HEK293 (cell line): ENCODE data around the gene GP9.

Experiments
- CTCF ChIA-PET: fragments of 350-600 bp; formaldehyde crosslinking; extraction: SDS; loops from one replicate; lab custom pipeline; 2021; ENCODE audit warnings: antibody characterized with exemption; lab: Yijun Ruan, JAX
- POLR2A ChIA-PET: fragments of 300-600 bp; formaldehyde crosslinking; extraction: SDS; loops from one replicate; lab custom pipeline; 2020; ENCODE audit warnings: antibody characterized with exemption, inconsistent platforms; lab: Yijun Ruan, JAX
- H3K27ac ChIP-seq: fragments of 200-500 bp; sonication (Bioruptor generic); 2 replicates; pipeline ENCODE4 v1.5.1; 2014; ENCODE audit warnings: low read depth, low read length, control low read depth, inconsistent platforms; ENCODE audit errors: extremely low read depth
- H3K36me3 ChIP-seq, 2 experiments: fragments of 200-500 bp in 1 of 2; sonication (Bioruptor generic) in 1 of 2; 1 replicate in 1 of 2; 2 replicates in 1 of 2; pipeline ENCODE4 v1.5.1; 2014 to 2017; ENCODE audit warnings: inconsistent platforms in 2 of 2, low read length in 2 of 2; ENCODE audit not compliant: control insufficient read depth in 2 of 2, insufficient read depth in 1 of 2
- H3K4me1 ChIP-seq: fragments of 200-500 bp; sonication (Bioruptor generic); 2 replicates; pipeline ENCODE4 v1.5.1; 2014; ENCODE audit warnings: mild to moderate bottlenecking, low read length, inconsistent platforms; ENCODE audit not compliant: control insufficient read depth, insufficient read depth
- H3K4me3 ChIP-seq: 2 replicates; pipeline ENCODE4 v1.5.1; 2011; ENCODE audit warnings: low read depth, mild to moderate bottlenecking, control low read depth, low read length, moderate library complexity
- H3K9me3 ChIP-seq: fragments of 200-500 bp; sonication (Bioruptor generic); 2 replicates; pipeline ENCODE4 v1.5.1; 2014; ENCODE audit warnings: low read depth, low read length, inconsistent platforms; ENCODE audit not compliant: control insufficient read depth, insufficient read depth
- BCL11A ChIP-seq: fragments of 450-650 bp; formaldehyde crosslinking; IDR thresholded peaks from 2 replicates; pipeline ENCODE4 v1.5.1; 2016; ENCODE audit warnings: low read depth, missing biosample characterization, missing genetic modification characterization
- GLIS1 ChIP-seq: fragments of 450-650 bp; formaldehyde crosslinking; IDR thresholded peaks from 2 replicates; pipeline ENCODE4 v1.5.1; 2016; ENCODE audit warnings: missing biosample characterization, missing genetic modification characterization
- SP7 ChIP-seq: fragments of 450-650 bp; formaldehyde crosslinking; IDR thresholded peaks from 2 replicates; pipeline ENCODE4 v1.5.1; 2016; ENCODE audit warnings: missing biosample characterization, missing genetic modification characterization
- TCF7L2 ChIP-seq: IDR thresholded peaks from 2 replicates; pipeline ENCODE4 v1.6.1; 2011; ENCODE audit warnings: low read depth, mild to moderate bottlenecking, inconsistent platforms, low read length, moderate library complexity, borderline replicate concordance
- ZNF112 ChIP-seq: fragments of 450-650 bp; formaldehyde crosslinking; IDR thresholded peaks from 2 replicates; pipeline ENCODE4 v1.5.0; 2017; ENCODE audit warnings: missing biosample characterization, missing genetic modification characterization
- ZNF148 ChIP-seq: fragments of 450-650 bp; formaldehyde crosslinking; IDR thresholded peaks from 2 replicates; pipeline ENCODE4 v1.5.0; 2017; ENCODE audit warnings: missing biosample characterization, missing genetic modification characterization, borderline replicate concordance
- ZNF155 ChIP-seq: fragments of 450-650 bp; formaldehyde crosslinking; IDR thresholded peaks from 2 replicates; pipeline ENCODE4 v1.5.1; 2016; ENCODE audit warnings: missing biosample characterization, missing genetic modification characterization
- ZNF23 ChIP-seq: fragments of 450-650 bp; formaldehyde crosslinking; IDR thresholded peaks from 2 replicates; pipeline ENCODE4 v1.5.1; 2016; ENCODE audit warnings: missing biosample characterization, missing genetic modification characterization, borderline replicate concordance
- ZNF274 ChIP-seq, 2 experiments: fragments of 200-500 bp in 1 of 2; fragments of 450-650 bp in 1 of 2; sonication (Bioruptor generic) in 1 of 2; formaldehyde crosslinking in 1 of 2; IDR thresholded peaks; 2 replicates each; pipeline versions ENCODE4 v1.5.1 to v1.6.1; 2014 to 2016; ENCODE audit warnings: borderline replicate concordance in 1 of 2, inconsistent platforms in 1 of 2, low read length in 1 of 2, missing biosample characterization in 1 of 2, missing genetic modification characterization in 1 of 2
- ZNF366 ChIP-seq: fragments of 450-650 bp; formaldehyde crosslinking; conservative IDR thresholded peaks from 2 replicates; pipeline ENCODE4 v1.5.1; 2016; ENCODE audit warnings: missing biosample characterization, missing genetic modification characterization
- ZNF37A ChIP-seq: fragments of 450-650 bp; IDR thresholded peaks from 2 replicates; pipeline ENCODE4 v1.5.1; 2018; ENCODE audit warnings: missing biosample characterization, missing genetic modification characterization
- ZNF426 ChIP-seq: fragments of 450-650 bp; formaldehyde crosslinking; IDR thresholded peaks from 2 replicates; pipeline ENCODE4 v1.5.1; 2017; ENCODE audit warnings: missing biosample characterization, missing genetic modification characterization, mild to moderate bottlenecking, inconsistent platforms, moderate library complexity
- ZNF521 ChIP-seq: fragments of 450-650 bp; formaldehyde crosslinking; IDR thresholded peaks from 2 replicates; pipeline ENCODE4 v1.5.1; 2017; ENCODE audit warnings: missing biosample characterization, mild to moderate bottlenecking, missing genetic modification characterization
- ZNF623 ChIP-seq: fragments of 450-650 bp; formaldehyde crosslinking; IDR thresholded peaks from 2 replicates; pipeline ENCODE4 v1.5.1; 2016; ENCODE audit warnings: missing biosample characterization, missing genetic modification characterization
- ZNF677 ChIP-seq: fragments of 450-650 bp; IDR thresholded peaks from 2 replicates; pipeline ENCODE4 v1.5.0; 2018; ENCODE audit warnings: missing biosample characterization, mild to moderate bottlenecking, missing genetic modification characterization, moderate library complexity
- TF ChIP-seq, protein P1 (sequence below): fragments of 450-650 bp; formaldehyde crosslinking; IDR thresholded peaks from 2 replicates; pipeline ENCODE4 v1.5.1; 2016; ENCODE audit warnings: missing biosample characterization, missing genetic modification characterization

Gene GP9

GRCh38 chr3:129056451-129057173, 4.0 kb upstream of the GP9 start:
- H3K36me3 ChIP-seq, result no peaks in the 10 kb centered on the region
- H3K4me1 ChIP-seq, result no peaks in the 10 kb centered on the region
- ChIA-PET CTCF (no interaction called here), POLR2A (no interaction called here)
- H3K9me3 ChIP-seq, result no peaks in the 10 kb centered on the region
- no peak overlapping the region for H3K4me3 ChIP-seq
- no peak for TF ChIP-seq ZNF112 (tag by site-specific recombination)
- no peak for TF ChIP-seq ZNF366 (tag by site-specific recombination)
- H3K27ac ChIP-seq, result no peak overlapping the region

DNA sequence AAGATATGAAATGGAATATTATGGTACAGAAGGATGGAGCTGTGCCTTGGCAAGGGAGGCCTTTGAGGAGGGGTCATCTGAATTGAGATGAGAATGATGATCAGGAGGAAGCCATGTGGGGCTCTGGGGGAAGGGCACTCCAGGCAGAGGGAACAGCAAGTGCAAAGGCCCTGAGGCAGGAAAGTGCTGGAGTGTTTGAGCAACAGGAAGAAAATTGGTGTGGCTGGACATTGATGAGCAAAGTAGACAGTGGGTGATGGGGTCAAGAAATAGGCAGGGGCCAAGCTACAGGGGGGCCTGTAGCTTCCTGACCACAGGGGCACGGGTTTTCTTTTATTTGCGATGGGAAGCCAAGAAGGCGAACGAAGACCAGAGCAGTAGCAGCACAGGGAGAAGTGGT, 3.3 kb upstream of the GP9 start:
- TF ChIP-seq ZNF148 (tag by site-specific recombination) (no peak), ZNF623 (peak; percentile 96)
- TF ChIP-seq, all 188 proteins: peak for 1
- Histone ChIP-seq H3K4me1 (no peaks in the 10 kb centered on the region), H3K27ac (no peak overlapping the region), H3K36me3 (no peaks in the 10 kb centered on the region), H3K4me3 (no peak overlapping the region), H3K9me3 (no peaks in the 10 kb centered on the region)
- ChIA-PET POLR2A (no interaction called here), CTCF (no interaction called here)

DNA sequence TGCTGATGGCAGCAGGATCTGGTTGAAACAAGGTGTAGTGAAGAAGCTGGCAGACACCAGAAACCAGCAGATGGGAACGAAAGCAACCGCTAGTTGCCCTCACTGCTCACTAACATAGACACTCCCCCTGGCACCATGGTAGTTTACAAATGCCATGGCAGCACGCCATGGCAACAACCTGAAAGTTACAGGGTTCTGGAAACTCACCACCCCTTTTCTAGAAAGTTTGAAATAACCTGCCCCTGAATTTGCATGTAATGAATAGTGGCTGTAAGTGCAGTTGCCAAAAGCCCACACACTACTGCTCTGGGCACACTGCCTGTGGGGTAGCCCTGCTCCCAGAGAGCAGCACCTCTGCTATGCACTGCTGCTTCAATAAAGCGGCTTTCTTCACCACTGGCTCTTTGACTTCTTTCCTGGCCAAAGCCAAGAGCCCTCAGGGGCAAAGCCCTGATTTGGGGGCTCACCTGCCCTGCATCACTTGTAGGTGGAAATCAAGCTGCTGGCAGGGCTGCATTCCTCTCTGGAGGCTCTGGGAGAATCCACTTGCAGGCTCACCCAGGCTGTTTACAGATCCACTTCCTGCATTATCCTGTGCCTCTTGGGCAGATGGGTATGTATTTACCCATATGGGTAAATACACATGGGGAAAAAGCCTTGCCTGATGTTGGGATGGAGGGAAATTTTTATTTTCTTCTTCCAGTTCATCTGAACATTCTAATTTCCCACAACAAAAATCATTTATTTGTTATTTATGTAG, 2.0 kb upstream of the GP9 start:
- Histone ChIP-seq H3K4me3 (no peak overlapping the region), H3K4me1 (no peaks in the 10 kb centered on the region), H3K27ac (no peak overlapping the region), H3K36me3 (no peaks in the 10 kb centered on the region), H3K9me3 (no peaks in the 10 kb centered on the region)
- TF ChIP-seq TCF7L2 (no peak), ZNF274 (IDR thresholded peaks at IDR 0.05; ENCODE audit: low read length) (no peak), ZNF274 (tag by site-specific recombination; IDR thresholded peaks at IDR 0.05; ENCODE audit: borderline replicate concordance) (no peak), BCL11A (tag by site-specific recombination) (no peak), ZNF426 (tag by site-specific recombination) (no peak), ZNF23 (no peak), SP7 (tag by site-specific recombination) (no peak)
- POLR2A ChIA-PET, result no interaction called here
- CTCF ChIA-PET, result no interaction called here

DNA sequence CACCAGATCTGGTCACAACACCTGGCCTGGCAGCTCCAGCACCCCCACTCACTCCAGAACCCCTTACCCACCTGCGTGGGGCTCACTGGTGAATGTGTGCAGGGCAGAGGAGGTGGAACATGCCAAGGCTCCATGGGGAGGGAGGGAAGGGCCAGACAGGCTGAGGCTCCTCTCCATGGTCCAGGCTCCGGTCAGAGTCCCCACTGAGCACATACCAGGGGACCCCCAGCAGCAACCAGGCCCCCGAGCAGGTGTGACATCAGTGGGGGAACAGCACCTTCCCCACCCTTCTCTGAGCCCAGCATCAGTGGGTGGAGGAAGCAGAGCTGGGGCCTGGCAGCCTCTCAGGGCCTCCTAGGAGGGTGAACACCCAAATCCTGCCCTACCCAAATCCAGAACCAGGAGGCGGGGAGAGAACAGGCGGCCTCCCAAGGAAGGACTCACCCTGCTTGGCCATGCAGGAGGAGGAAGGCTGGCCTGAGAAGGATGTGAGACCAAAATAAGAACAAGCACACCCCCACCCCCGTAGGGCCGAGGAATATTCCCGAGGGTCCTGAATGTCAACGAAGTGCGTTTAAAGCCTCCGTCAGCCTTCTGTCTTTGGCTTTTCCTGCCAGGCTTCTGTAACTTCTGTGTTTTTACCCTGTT, 1.1 kb upstream of the GP9 start:
- Histone ChIP-seq H3K27ac (no peak overlapping the region), H3K9me3 (no peaks in the 10 kb centered on the region), H3K36me3 (no peaks in the 10 kb centered on the region), H3K4me1 (no peaks in the 10 kb centered on the region), H3K4me3 (no peak overlapping the region)
- TF ChIP-seq ZNF37A (tag by site-specific recombination) (no peak), ZNF155 (tag by site-specific recombination) (no peak), GLIS1 (peak; percentile 26; the same call in 1 of the 2 replicates), ZNF677 (no peak), ZNF623 (no peak), ZNF521 (no peak)
- TF ChIP-seq, protein P1, sequence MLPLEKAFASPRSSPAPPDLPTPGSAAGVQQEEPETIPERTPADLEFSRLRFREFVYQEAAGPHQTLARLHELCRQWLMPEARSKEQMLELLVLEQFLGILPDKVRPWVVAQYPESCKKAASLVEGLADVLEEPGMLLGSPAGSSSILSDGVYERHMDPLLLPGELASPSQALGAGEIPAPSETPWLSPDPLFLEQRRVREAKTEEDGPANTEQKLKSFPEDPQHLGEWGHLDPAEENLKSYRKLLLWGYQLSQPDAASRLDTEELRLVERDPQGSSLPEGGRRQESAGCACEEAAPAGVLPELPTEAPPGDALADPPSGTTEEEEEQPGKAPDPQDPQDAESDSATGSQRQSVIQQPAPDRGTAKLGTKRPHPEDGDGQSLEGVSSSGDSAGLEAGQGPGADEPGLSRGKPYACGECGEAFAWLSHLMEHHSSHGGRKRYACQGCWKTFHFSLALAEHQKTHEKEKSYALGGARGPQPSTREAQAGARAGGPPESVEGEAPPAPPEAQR (tag by site-specific recombination), result no peak
- ChIA-PET CTCF (no interaction called here), POLR2A (no interaction called here)
